Activated CD4-positive, CD25-positive, alpha-beta regulatory T cell (primary cell): ENCODE data around the gene CLMN.
"Not testable (repeated sequence)": the region's sequence is repeated elsewhere in the genome, so short reads cannot be mapped to it uniquely, and the experiment has no call there.

Source experiments
- DNase-seq, 4 experiments: peaks; one replicate each; lab custom pipeline; 2025; lab: John Stamatoyannopoulos, UW

CLMN gene

GRCh38 chr14:95190857-95191256 lies 128.9 kb downstream of the CLMN start:
- no peak for DNase-seq

GRCh38 chr14:95190346-95190840 lies 129.3 kb downstream of the CLMN start:
- DNase-seq, result no peak

DNA sequence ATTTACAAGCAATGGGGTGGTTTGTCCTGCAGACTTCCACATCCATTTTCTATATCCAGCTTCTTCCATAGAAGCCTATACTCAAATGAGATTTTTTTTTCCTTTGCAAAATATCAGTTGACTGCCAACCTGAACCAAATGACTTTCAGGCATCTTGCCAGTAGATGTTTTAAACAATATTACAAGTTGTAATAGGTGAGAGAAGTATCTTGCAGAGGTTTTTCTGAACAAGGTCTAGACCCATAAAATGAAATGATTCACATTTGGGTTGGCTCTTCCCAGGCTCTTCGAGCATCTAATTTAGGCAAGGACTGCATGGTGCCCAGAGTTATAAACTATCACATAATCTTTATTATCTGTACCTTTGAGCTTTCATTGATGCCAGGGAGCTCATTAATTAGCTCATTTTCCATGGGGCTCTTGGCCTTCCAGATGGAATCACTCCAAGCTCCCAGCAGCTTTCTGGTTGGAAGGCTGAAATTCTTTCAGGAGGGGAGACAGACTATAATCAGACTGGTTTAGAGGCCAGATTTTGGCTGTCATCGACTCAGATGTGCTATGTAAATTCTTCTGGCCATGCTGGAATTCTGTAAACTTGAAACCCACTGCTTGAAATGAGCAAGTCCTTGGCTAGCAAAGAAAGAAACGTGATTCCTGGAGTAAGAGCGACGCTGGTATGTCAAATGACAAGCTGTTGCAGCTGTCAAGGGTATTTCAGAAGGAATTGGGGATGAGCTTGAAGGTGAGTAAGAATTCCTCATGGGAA lies 130.2 kb downstream of the CLMN start:
- DNase-seq, result no peak

GRCh38 chr14:95188380-95188779 lies 131.3 kb downstream of the CLMN start:
- no peak for DNase-seq

DNA sequence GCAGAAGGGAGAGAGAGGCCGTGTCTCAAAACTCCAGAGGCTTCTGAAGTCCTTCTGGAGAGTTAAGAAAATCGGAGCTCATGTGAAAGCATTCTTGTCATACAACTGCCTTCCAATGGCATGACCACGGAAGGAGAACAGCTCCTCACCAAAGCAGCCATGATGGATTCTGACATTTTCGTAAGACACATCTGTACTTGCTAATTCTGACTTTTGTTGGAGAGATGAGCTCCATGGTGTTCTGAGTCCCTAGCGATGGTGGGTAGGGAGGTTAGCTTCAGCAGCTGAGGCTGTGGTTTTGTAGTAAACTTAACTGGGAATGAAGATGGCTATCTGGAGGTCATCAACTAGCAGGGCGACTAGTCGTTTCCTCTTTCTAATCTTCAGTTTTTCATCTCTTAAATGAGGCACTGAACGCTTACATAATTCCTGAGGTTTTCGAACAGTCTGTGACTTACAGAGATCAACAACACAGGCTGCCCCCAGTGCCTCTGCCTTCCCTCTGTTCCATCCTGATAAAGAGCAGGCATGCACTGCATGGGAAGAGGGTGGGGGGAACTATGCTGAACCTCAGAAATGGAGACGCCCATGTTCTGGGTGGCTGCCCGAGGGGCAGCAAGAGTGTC lies 133.8 kb downstream of the CLMN start:
- no peak for DNase-seq

DNA sequence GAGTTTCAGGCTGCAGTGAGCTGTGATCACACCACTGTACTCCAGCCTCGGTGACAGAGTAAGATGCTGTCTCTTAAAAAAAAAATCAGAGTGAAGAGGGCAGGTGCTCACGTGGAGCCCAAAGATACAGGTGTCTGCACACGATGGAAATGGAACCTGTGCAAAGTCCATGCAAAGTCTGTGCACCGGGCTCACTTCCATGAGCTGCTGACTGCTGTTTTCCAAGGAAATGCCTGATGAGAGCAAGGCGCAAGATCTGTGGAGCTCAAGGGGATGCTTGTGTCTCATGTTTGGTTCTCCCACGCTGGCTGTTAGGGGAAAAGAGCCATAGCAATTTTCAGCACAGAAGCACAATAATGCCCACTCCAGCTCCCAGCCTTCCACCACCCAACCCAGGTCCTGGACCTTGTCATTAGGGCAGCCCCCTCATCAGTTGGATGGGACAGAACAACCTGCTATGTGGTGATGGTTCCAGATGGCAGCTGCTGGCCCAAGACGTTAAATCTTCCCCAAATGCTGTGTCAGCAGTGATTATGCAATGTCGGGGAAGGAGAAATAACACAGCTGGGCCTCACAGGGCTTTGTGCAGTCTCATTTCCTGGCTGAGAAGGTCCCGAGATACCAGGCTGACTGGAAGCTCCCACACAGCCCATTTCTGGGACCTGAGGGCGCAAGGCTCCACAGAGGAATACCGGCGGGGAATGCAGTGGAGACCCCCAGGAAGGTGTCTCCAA lies 134.5 kb downstream of the CLMN start:
- DNase-seq, result no peak

- DNase-seq, result no peak
These were observed 135.3 kb downstream of the CLMN start for GRCh38 chr14:95184413-95184790.

- DNase-seq, result no peak
These were observed 135.9 kb downstream of the CLMN start for GRCh38 chr14:95183532-95184412.

- no peak for DNase-seq
These were observed 136.6 kb downstream of the CLMN start for GRCh38 chr14:95183082-95183481.

DNA sequence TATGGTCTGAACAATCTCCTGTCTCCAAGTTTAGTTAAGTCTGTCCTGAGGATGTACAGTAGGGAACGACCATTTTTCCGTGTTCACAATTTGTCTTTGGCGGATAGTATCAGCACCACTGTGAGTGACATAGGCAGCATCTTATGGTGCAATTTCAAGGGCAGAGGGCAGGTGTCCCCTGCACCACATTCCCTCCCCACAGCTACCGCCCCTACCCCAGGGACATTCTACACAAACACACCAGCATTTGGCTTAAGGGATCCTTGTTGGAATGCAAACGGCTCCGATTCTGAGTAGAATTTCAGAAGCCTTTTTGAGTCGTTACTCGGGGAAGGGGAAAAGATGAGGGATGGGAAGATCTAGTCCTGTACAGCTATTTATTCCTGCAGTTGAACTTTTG lies 137.3 kb downstream of the CLMN start:
- DNase-seq, result no peak

- no peak for DNase-seq
These were observed 138.6 kb downstream of the CLMN start for GRCh38 chr14:95180966-95181741.

GRCh38 chr14:95175670-95176069 lies 144.0 kb downstream of the CLMN start:
- DNase-seq, result not testable (repeated sequence)

DNA sequence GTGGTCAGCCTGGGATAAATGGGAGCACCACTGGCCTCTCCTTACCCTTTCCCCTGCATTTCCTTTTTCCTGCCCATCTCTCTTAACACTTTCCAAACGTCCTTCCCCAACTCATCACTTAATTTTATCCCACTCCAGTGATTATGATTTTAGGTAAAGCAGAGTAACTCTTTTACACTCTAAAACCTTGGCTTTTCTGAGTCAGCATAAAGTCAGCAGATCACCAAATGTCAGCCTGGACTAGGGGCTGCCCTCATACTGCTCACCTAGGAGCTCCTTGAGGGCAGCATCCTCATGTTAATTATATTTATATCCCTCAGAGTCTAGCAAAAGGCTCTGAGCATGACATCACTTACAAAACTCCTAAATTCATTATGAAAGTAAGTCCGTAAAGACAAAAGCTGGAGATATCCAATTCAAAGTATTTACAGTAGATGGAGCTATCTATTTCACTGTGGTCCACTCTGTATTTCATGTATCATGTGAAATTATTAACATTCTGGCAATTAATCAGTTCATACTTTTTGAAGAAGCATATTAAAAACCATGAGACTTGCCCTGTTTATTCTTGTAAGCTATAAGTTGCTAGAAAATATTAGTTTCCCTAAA lies 145.4 kb downstream of the CLMN start:
- no peak for DNase-seq

DNA sequence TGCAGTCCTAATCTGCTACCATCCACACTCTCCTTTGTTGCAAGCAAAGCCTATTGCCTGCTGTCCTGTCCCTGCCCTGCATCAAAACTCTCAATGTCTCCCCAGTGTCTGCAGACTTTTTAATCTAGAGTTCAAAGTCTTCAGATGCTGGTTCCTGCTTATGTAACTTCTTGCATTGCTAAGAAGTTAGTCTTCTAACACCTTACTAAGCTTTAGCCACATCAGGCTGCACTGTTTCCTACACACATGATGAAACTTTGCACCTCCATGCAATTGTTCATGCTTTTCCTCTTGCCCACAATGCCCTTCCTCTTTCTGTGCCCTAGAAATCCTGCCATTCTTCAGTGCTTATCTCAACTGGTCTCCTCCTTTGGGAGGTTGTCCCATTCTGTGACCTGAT lies 146.2 kb downstream of the CLMN start:
- DNase-seq, result no peak

DNA sequence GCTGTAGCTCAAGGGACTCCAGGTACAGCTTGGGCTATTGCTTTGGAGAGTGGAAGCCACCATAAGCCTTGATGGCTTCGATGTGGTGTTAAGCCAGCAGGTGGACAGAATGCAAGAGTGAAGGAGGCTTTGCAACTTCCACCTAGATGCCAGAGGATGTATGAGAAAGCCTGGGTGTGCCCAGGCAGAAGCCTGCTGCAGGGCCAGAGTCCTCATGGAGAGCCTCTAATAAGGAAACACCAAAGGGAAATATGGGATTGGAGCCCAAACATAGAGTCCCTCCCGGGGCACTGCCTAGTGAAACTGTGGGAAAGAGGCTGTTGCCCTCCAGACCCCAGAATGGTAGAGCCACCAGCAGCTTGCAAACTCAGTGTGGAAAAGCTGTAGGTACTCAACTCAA lies 152.5 kb downstream of the CLMN start:
- no peak for DNase-seq

DNA sequence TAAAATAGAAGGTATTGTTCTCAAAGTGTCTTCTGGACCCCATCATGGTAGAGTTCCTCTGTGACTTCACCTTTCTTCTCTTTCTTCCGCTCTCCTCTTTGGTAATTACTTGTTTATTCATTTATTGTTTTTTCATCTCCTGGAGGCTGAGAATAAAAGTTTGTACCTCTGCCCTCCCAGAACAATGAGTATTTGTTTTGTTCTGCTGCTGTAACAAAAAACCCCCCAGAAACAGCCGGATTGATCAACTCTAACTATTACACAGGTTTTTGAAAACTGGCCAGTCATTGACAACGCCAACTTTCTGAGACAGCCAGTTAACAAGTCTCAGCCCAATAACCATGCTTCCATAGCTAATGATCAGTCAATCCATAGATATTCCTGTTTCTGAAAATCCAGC lies 154.2 kb downstream of the CLMN start:
- no peak for DNase-seq

DNA sequence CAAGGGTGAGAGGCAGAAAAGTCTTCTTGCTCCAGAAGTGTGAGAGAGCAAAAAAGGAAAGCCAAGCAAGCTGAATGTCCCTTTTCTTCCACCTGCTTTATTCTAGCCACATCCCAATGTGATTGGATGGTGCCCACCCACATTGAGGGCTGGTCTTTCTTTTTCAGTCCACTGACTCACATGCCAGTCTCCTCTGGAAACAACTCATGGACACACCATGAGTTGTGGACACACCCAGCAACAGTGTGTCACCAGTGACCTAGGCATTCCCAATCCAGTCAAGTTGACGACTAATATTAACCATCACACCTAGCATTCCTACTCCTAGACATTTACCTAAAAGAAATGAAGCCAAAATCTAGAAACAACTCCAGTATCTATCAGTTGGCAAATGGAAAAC lies 155.2 kb downstream of the CLMN start:
- DNase-seq, result no peak

GRCh38 chr14:95163666-95164065 lies 156.0 kb downstream of the CLMN start:
- DNase-seq, result no peak

DNA sequence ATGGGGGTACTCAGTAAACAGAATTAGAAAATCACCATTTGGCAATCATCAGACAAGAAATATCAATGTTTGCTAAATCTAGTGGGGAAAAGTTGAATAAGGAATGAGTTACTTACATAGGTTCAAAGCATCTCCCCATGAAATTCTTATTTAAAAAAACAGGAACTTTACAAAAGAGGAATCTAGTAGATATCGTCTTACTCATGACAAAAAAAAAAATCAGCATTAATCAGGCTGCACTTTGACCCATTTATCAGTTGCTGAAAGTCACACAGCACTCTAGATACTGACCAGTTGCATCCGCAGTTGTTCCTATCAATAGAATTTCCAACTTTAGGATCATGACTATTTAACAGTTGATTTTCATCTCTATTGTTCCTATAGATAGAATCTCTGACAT lies 156.6 kb downstream of the CLMN start:
- no peak for DNase-seq

GRCh38 chr14:95162641-95163040 lies 157.1 kb downstream of the CLMN start:
- DNase-seq, result no peak
